Measurements from ENCODE around the gene DSTN.

DNA sequence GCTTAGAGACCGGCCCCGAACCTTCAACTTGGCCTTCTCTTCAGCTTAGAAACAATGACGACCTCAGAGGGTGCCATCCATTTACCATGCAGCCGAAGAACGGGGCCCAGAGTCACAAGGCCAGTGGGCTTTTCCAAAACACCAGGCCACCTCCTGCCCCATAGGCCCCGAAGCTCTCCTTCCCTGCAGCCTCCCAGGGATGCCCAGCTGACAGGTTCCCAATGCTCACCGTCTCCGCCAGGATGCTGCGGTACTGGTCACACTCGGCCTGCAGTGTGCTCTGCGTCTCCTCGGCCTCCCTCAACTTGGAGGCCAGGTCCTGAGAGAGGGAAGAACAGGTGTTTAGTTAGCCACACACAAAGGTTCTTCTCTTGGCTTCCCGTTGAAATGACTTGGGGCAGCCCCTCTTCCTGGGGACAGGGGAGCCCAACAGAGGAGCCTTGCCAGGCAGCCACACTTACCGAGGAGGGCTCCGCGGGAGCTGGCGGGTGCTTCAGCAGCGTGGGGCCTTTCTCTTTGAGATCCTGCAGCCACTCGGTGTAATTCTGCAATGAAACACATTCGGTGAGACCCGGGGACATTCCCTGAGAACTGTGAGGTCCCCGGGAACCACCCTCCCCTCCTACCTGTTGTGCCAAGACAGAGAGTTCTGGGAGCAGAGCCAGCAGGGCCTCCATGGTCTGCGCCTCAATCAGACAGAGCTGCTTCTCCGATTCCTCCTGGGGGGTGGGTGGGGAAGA is 51.5 kb downstream of the DSTN start:
- TF ChIP-seq, protein P1, sequence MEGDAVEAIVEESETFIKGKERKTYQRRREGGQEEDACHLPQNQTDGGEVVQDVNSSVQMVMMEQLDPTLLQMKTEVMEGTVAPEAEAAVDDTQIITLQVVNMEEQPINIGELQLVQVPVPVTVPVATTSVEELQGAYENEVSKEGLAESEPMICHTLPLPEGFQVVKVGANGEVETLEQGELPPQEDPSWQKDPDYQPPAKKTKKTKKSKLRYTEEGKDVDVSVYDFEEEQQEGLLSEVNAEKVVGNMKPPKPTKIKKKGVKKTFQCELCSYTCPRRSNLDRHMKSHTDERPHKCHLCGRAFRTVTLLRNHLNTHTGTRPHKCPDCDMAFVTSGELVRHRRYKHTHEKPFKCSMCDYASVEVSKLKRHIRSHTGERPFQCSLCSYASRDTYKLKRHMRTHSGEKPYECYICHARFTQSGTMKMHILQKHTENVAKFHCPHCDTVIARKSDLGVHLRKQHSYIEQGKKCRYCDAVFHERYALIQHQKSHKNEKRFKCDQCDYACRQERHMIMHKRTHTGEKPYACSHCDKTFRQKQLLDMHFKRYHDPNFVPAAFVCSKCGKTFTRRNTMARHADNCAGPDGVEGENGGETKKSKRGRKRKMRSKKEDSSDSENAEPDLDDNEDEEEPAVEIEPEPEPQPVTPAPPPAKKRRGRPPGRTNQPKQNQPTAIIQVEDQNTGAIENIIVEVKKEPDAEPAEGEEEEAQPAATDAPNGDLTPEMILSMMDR (IDR thresholded peaks at IDR 0.05): no peak
- TF ChIP-seq POLR2A (IDR thresholded peaks at IDR 0.05): no peak

Data from esophagus squamous epithelium (tissue), 4 donors.